H1 (cell line): ENCODE results near the gene VPS41. TPM values are rescaled to one million over a fixed set of nuclear protein-coding genes. Genes with fewer than 3 reads are reported as not detected.

Source experiments
- MAX ChIP-seq: IDR thresholded peaks from 2 replicates; pipeline ENCODE4 v1.6.1; 2012; ENCODE audit warnings: inconsistent platforms
- TCF12 ChIP-seq: IDR thresholded peaks from 2 replicates; pipeline ENCODE4 v1.6.1; 2011; ENCODE audit warnings: low read depth, mild to moderate bottlenecking, low read length
- USF2 ChIP-seq: IDR thresholded peaks from 2 replicates; pipeline ENCODE4 v1.6.1; 2011; ENCODE audit warnings: low read length, improper control_type of control experiment
- polyA plus RNA-seq, 7 experiments: library from polyadenylated mRNA; depleted of rRNA in 3 of 7; stranded (reverse) in 5 of 7; unstranded in 2 of 7; fragments of >200 nt in 5 of 7; fragments of 200-250 nt in 2 of 7; gene quantifications; 1 replicate in 5 of 7; 2 replicates in 1 of 7; 4 replicates in 1 of 7; pipeline versions ENCODE4 v1.2.1 to v1.2.3, GENCODE V29; 2011 to 2013; ENCODE audit warnings: missing spikeins in 2 of 7, mixed read lengths in 2 of 7
- total RNA-seq: library from RNA; stranded (reverse); fragmentation: NEBNext Ultra II Directional; extraction: Animal tissue kit (Norgen Biotek cat#: 25700); gene quantifications from 2 replicates; pipeline ENCODE4 v1.2.1, GENCODE V29; 2021

VPS41 gene
- total and polyA plus RNA-seq, 2 of the 8 experiments (the other 6 are each of a cell fraction or from before 2014, with no cell fraction given): 10.7 to 63.3 TPM

GRCh38 chr7:38902449-38902848 is 6.5 kb downstream of the VPS41 start (continued):
- no peak for TF ChIP-seq USF2
- no peak for TF ChIP-seq MAX
- TF ChIP-seq TCF12: no peak
